GM12878 (cell line): ENCODE measurements around the gene CD48. TPM values are rescaled to one million over a fixed set of nuclear protein-coding genes. Genes with fewer than 3 reads are reported as not detected.

Experiments used
- ATF7 ChIP-seq: fragments of 450-650 bp; IDR thresholded peaks from 2 replicates; pipeline ENCODE4 v1.6.1; 2016; ENCODE audit warnings: low read depth, mild to moderate bottlenecking
- BHLHE40 ChIP-seq, 2 experiments: fragments of 450-650 bp in 1 of 2; IDR thresholded peaks; 2 replicates each; pipeline ENCODE4 v1.6.1; 2011 to 2017; ENCODE audit warnings: low read depth in 2 of 2, borderline replicate concordance in 1 of 2, improper control_type of control experiment in 1 of 2, low read length in 1 of 2, mild to moderate bottlenecking in 1 of 2
- E2F8 ChIP-seq: fragments of 450-650 bp; IDR thresholded peaks from 2 replicates; pipeline ENCODE4 v1.6.1; 2018; ENCODE audit warnings: mild to moderate bottlenecking, low read depth, moderate library complexity; ENCODE audit not compliant: partially characterized antibody
- SMAD1 ChIP-seq: fragments of 450-650 bp; IDR thresholded peaks from 2 replicates; pipeline ENCODE4 v1.6.1; 2018; ENCODE audit warnings: mild to moderate bottlenecking, low read depth; ENCODE audit not compliant: partially characterized antibody
- TCF7 ChIP-seq: IDR thresholded peaks from 2 replicates; pipeline ENCODE4 v1.6.1; 2014; ENCODE audit warnings: antibody characterized with exemption, borderline replicate concordance
- polyA plus RNA-seq, 11 experiments: library from polyadenylated mRNA; depleted of rRNA in 4 of 11; unstranded in 6 of 11; stranded (reverse) in 5 of 11; fragments of >200 nt; fragmentation: Nextera tagmentation in 4 of 11; fragmentation: Illumina TruSeq in 1 of 11; extraction: Ambion mirVana in 4 of 11; extraction: Trizol in 1 of 11; gene quantifications; 1 replicate in 1 of 11; 2 replicates in 10 of 11; pipeline versions ENCODE4 v1.2.1 to v1.2.3, GENCODE V29; 2011 to 2016; ENCODE audit warnings: inconsistent platforms in 2 of 11, missing spikeins in 2 of 11, low read depth in 1 of 11
- total RNA-seq, 4 experiments: library from RNA; depleted of rRNA in 3 of 4; stranded (reverse); fragments of >200 nt in 3 of 4; fragmentation: Illumina TruSeq in 1 of 4; extraction: Trizol in 1 of 4; gene quantifications; 2 replicates each; pipeline versions ENCODE4 v1.2.1 to v1.2.3, GENCODE V29; 2013 to 2021
- TF ChIP-seq, protein P1 (sequence below): fragments of 450-650 bp; IDR thresholded peaks from 2 replicates; pipeline ENCODE4 v1.6.1; 2017; ENCODE audit warnings: low read depth, mild to moderate bottlenecking, moderate library complexity
- TF ChIP-seq, protein P2 (sequence below): IDR thresholded peaks from 2 replicates; pipeline ENCODE4 v1.6.1; 2011; ENCODE audit warnings: low read depth, low read length, improper control_type of control experiment, borderline replicate concordance
- TF ChIP-seq, protein P3 (sequence below): IDR thresholded peaks from 2 replicates; pipeline ENCODE4 v1.6.1; 2012; ENCODE audit warnings: low read length, inconsistent platforms

Gene CD48
- total and polyA plus RNA-seq, 10 of the 15 experiments (the other 5 are each of a cell fraction or from before 2014, with no cell fraction given): 302 to 1,315 (median 430) TPM

DNA sequence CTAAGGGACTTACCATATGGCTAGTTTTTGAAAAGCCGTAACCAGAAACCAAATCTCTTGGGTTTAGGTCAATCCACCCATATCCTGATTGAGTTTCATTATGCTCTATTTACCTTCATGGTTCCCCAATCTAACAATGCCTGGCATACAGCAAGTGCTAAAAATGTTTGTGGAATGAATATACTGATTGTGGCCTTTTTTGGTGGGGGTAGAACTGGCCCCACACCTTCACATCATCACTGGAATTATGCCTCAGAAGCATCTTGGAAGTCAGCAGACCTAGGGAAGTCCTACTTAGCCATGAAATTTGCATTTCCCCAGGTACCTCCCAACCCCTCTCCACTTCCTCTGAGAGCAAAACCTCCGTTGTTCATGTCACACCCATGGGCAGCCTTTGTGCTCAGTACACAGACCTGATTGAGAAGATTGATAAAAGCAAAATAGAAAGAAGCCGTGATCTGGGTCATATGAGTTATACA is 47.0 kb downstream of the CD48 start (continued):
- TF ChIP-seq E2F8 (no peak), SMAD1 (no peak), BHLHE40 (IDR thresholded peaks at IDR 0.05; ENCODE audit: borderline replicate concordance in 1 of 2, low read depth in 2 of 2, low read length in 1 of 2) (peak; percentile 45 to 68; a peak in 2 of 4 replicates), TCF7 (no peak), ATF7 (peak; percentile 58)
- TF ChIP-seq, protein P1, sequence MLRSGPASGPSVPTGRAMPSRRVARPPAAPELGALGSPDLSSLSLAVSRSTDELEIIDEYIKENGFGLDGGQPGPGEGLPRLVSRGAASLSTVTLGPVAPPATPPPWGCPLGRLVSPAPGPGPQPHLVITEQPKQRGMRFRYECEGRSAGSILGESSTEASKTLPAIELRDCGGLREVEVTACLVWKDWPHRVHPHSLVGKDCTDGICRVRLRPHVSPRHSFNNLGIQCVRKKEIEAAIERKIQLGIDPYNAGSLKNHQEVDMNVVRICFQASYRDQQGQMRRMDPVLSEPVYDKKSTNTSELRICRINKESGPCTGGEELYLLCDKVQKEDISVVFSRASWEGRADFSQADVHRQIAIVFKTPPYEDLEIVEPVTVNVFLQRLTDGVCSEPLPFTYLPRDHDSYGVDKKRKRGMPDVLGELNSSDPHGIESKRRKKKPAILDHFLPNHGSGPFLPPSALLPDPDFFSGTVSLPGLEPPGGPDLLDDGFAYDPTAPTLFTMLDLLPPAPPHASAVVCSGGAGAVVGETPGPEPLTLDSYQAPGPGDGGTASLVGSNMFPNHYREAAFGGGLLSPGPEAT: peak; percentile 71
- TF ChIP-seq, protein P2, sequence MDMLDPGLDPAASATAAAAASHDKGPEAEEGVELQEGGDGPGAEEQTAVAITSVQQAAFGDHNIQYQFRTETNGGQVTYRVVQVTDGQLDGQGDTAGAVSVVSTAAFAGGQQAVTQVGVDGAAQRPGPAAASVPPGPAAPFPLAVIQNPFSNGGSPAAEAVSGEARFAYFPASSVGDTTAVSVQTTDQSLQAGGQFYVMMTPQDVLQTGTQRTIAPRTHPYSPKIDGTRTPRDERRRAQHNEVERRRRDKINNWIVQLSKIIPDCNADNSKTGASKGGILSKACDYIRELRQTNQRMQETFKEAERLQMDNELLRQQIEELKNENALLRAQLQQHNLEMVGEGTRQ: no peak
- TF ChIP-seq, protein P3, sequence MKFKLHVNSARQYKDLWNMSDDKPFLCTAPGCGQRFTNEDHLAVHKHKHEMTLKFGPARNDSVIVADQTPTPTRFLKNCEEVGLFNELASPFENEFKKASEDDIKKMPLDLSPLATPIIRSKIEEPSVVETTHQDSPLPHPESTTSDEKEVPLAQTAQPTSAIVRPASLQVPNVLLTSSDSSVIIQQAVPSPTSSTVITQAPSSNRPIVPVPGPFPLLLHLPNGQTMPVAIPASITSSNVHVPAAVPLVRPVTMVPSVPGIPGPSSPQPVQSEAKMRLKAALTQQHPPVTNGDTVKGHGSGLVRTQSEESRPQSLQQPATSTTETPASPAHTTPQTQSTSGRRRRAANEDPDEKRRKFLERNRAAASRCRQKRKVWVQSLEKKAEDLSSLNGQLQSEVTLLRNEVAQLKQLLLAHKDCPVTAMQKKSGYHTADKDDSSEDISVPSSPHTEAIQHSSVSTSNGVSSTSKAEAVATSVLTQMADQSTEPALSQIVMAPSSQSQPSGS: peak; percentile 55; the same call in 1 of the 2 replicates
